Ovary (tissue), 3 donors: ENCODE measurements around the gene MICAL2.

Experiments
- CTCF ChIP-seq, 3 donors: fragments of 450-650 bp in 2 of 3; fragments of 200-600 bp in 1 of 3; IDR thresholded peaks; one replicate each; pipeline versions ENCODE4 v1.5.1 to v1.8.0; 2016 to 2022; ENCODE audit warnings: antibody characterized with exemption in 3 of 3, mild to moderate bottlenecking in 1 of 3
- POLR2A ChIP-seq: fragments of 450-650 bp; IDR thresholded peaks from one replicate; pipeline ENCODE4 v1.6.1; 2017; ENCODE audit warnings: antibody characterized with exemption, mild to moderate bottlenecking, moderate library complexity
- donor health status: DM: no; HTN: no; CAD: no.

GRCh38 chr11:12285811-12286222 is 175.4 kb downstream of the MICAL2 start:
- TF ChIP-seq CTCF (IDR thresholded peaks at IDR 0.05) (no peak), POLR2A (no peak)
